IMR-90 (cell line): ENCODE results near the gene SMIM7. TPM values are rescaled to one million over a fixed set of nuclear protein-coding genes. Genes with fewer than 3 reads are reported as not detected.
A peak's percentile ranks its signal among the peaks of the same experiment; 100 is the strongest.

Source experiments
- ATAC-seq: fragments of 200-7000 bp; cut with Tn5 transposase; 2 replicates; pipeline ENCODE4 v1.9.1; 2020; ENCODE audit warnings: low read depth, mild to moderate bottlenecking, moderate library complexity
- BruUV-seq: library from RNA; stranded (reverse); fragments of 400-500 nt; replicated peaks from 2 replicates; lab custom pipeline; 2021; lab: Mats Ljungman, UMichigan
- CTCF ChIA-PET: fragments of 300-600 bp; formaldehyde crosslinking; extraction: SDS; loops from one replicate; lab custom pipeline; 2021; ENCODE audit warnings: antibody characterized with exemption; lab: Yijun Ruan, JAX
- POLR2A ChIA-PET: fragments of 300-600 bp; sonication (Branson Sonifier 250); formaldehyde crosslinking; loops from one replicate; lab custom pipeline; 2022; ENCODE audit warnings: antibody characterized with exemption; ENCODE audit not compliant: unreplicated experiment; lab: Charles Lee
- DNase-seq: peaks from one replicate; pipeline ENCODE4 v3.0.0; 2013
- H2AFZ ChIP-seq: replicated peaks from 2 replicates; pipeline ENCODE3; 2013; ENCODE audit warnings: low read length, mild to moderate bottlenecking; ENCODE audit not compliant: poor library complexity
- H2AK5ac ChIP-seq: 2 replicates; pipeline ENCODE4 v1.6.1; 2013; ENCODE audit warnings: low read depth, low read length, inconsistent platforms
- H2AK9ac ChIP-seq: replicated peaks from 2 replicates; pipeline ENCODE3; 2013; ENCODE audit warnings: mild to moderate bottlenecking, low read depth, low read length, moderate library complexity; ENCODE audit not compliant: poor library complexity
- H2BK120ac ChIP-seq: 2 replicates; pipeline ENCODE4 v1.6.1; 2013; ENCODE audit warnings: low read depth, low read length, inconsistent platforms
- H2BK15ac ChIP-seq: 3 replicates; pipeline ENCODE4 v1.6.1; 2013; ENCODE audit warnings: low read depth, low read length, inconsistent platforms
- H2BK20ac ChIP-seq: 2 replicates; pipeline ENCODE4 v1.6.1; 2013; ENCODE audit warnings: low read depth, mild to moderate bottlenecking, inconsistent platforms, low read length, moderate library complexity
- H2BK5ac ChIP-seq: 2 replicates; pipeline ENCODE4 v1.6.1; 2013; ENCODE audit warnings: mild to moderate bottlenecking, low read depth, low read length, inconsistent platforms; ENCODE audit not compliant: poor library complexity, severe bottlenecking
- H3K14ac ChIP-seq: replicated peaks from 2 replicates; pipeline ENCODE4 v1.6.1; 2013; ENCODE audit warnings: low read depth, low read length, inconsistent platforms
- H3K18ac ChIP-seq: 2 replicates; pipeline ENCODE4 v1.6.1; 2013; ENCODE audit warnings: low read depth, low read length, control low read depth
- H3K23ac ChIP-seq: 2 replicates; pipeline ENCODE4 v1.6.1; 2013; ENCODE audit warnings: low read depth, low read length, inconsistent platforms
- H3K27ac ChIP-seq: 2 replicates; pipeline ENCODE4 v1.5.1; 2013; ENCODE audit warnings: mild to moderate bottlenecking, control low read depth, low read length; ENCODE audit not compliant: insufficient read depth
- H3K27me3 ChIP-seq: 2 replicates; pipeline ENCODE4 v1.6.1; 2013; ENCODE audit warnings: low read length; ENCODE audit not compliant: control insufficient read depth, insufficient read depth
- H3K36me3 ChIP-seq: 2 replicates; pipeline ENCODE4 v1.6.1; 2013; ENCODE audit warnings: low read length, mixed read lengths; ENCODE audit not compliant: control insufficient read depth, insufficient read depth
- H3K4ac ChIP-seq: 2 replicates; pipeline ENCODE4 v1.6.1; 2013; ENCODE audit warnings: low read depth, low read length, inconsistent platforms
- H3K4me1 ChIP-seq: 2 replicates; pipeline ENCODE4 v1.6.1; 2013; ENCODE audit warnings: low read length, mixed read lengths; ENCODE audit not compliant: control insufficient read depth, insufficient read depth
- H3K4me2 ChIP-seq: 2 replicates; pipeline ENCODE4 v1.6.1; 2013; ENCODE audit warnings: low read depth, mild to moderate bottlenecking, control low read depth, low read length, moderate library complexity
- H3K4me3 ChIP-seq: 2 replicates; pipeline ENCODE4 v1.5.1; 2013; ENCODE audit warnings: low read depth, mild to moderate bottlenecking, control low read depth, low read length, moderate library complexity; ENCODE audit not compliant: insufficient read depth
- H3K56ac ChIP-seq: 2 replicates; pipeline ENCODE4 v1.6.1; 2013; ENCODE audit warnings: low read length, inconsistent platforms; ENCODE audit not compliant: insufficient read depth; ENCODE audit errors: extremely low read depth
- H3K79me1 ChIP-seq, 2 experiments: 2 replicates each; pipeline ENCODE4 v1.6.1; 2013; ENCODE audit warnings: low read length in 2 of 2, inconsistent platforms in 1 of 2, low read depth in 1 of 2
- H3K9ac ChIP-seq: 2 replicates; pipeline ENCODE4 v1.6.1; 2013; ENCODE audit warnings: low read depth, low read length, control low read depth
- H3K9me1 ChIP-seq: 2 replicates; pipeline ENCODE4 v1.6.1; 2013; ENCODE audit warnings: low read length, inconsistent platforms; ENCODE audit not compliant: insufficient read depth
- H3K9me3 ChIP-seq: 2 replicates; pipeline ENCODE4 v1.6.1; 2013; ENCODE audit warnings: low read length; ENCODE audit not compliant: control insufficient read depth, insufficient read depth
- H4K20me1 ChIP-seq: 2 replicates; pipeline ENCODE4 v1.6.1; 2013; ENCODE audit warnings: low read length, inconsistent platforms; ENCODE audit not compliant: insufficient read depth
- H4K5ac ChIP-seq: 2 replicates; pipeline ENCODE4 v1.6.1; 2013; ENCODE audit warnings: mild to moderate bottlenecking, low read depth, low read length, control low read depth
- H4K8ac ChIP-seq, 2 experiments: 2 replicates each; pipeline ENCODE4 v1.6.1; 2013; ENCODE audit warnings: low read depth in 2 of 2, low read length in 2 of 2, control low read depth in 1 of 2, inconsistent platforms in 1 of 2
- H4K91ac ChIP-seq: 2 replicates; pipeline ENCODE4 v1.6.1; 2013; ENCODE audit warnings: low read depth, low read length, inconsistent platforms; ENCODE audit not compliant: insufficient read depth
- BHLHE40 ChIP-seq: fragments of 150-350 bp; IDR thresholded peaks from 2 replicates; pipeline ENCODE4 v1.6.1; 2016; ENCODE audit warnings: mild to moderate bottlenecking, low read depth, low read length
- CHD1 ChIP-seq: IDR thresholded peaks from 2 replicates; pipeline ENCODE4 v1.6.1; 2012; ENCODE audit warnings: low read depth, low read length, improper control_type of control experiment
- CTCF ChIP-seq: conservative IDR thresholded peaks from 2 replicates; pipeline ENCODE4 v1.5.1; 2012; ENCODE audit warnings: mild to moderate bottlenecking, low read depth, low read length, improper control_type of control experiment
- ELK1 ChIP-seq: fragments of 150-350 bp; IDR thresholded peaks from 2 replicates; pipeline ENCODE4 v1.6.1; 2016; ENCODE audit warnings: low read depth, mild to moderate bottlenecking, low read length, moderate library complexity, borderline replicate concordance
- MAFK ChIP-seq: IDR thresholded peaks from 2 replicates; pipeline ENCODE4 v1.6.1; 2012; ENCODE audit warnings: low read depth, low read length, improper control_type of control experiment
- NFE2L2 ChIP-seq: fragments of 150-350 bp; IDR thresholded peaks from 2 replicates; pipeline ENCODE4 v1.6.1; 2016; ENCODE audit warnings: low read depth, mild to moderate bottlenecking, low read length
- RAD21 ChIP-seq: IDR thresholded peaks from 2 replicates; pipeline ENCODE4 v1.6.1; 2012; ENCODE audit warnings: low read length, improper control_type of control experiment
- USF2 ChIP-seq: fragments of 150-350 bp; IDR thresholded peaks from 2 replicates; pipeline ENCODE4 v1.6.1; 2017; ENCODE audit warnings: mild to moderate bottlenecking, antibody characterized with exemption, low read length, low read depth
- WGBS, 2 experiments: methylation state at CpG; one replicate each; pipeline versions ENCODE4 v1.1.5 to v1.1.7; 2013; ENCODE audit warnings: missing lambda C conversion rate in 2 of 2; ENCODE audit not compliant: insufficient read length in 1 of 2; ENCODE audit errors: extremely low coverage in 2 of 2; 5-methylcytosine and 5-hydroxymethylcytosine counted together
- dilution Hi-C: fragments of 300-500 bp; cut with HindIII; formaldehyde crosslinking; loops from one replicate; pipeline ENCODE4 v1.14.3; 2018; ENCODE audit warnings: low sequenced_read_pairs; ENCODE audit not compliant: unreplicated experiment
- in situ Hi-C: fragments of 300-500 bp; cut with MboI; formaldehyde crosslinking; loops from 3 replicates; pipeline ENCODE4 v1.14.3; 2019; ENCODE audit warnings: low sequenced_read_pairs, inconsistent platforms, mixed read lengths
- intact Hi-C: fragments of 100-400 bp; cut with micrococcal nuclease; formaldehyde crosslinking; loops from 2 replicates; pipeline ENCODE4 v1.10.0; 2022
- polyA plus RNA-seq, 3 experiments: library from polyadenylated mRNA; depleted of rRNA; stranded (reverse); fragments of >200 nt; gene quantifications; 2 replicates each; pipeline ENCODE4 v1.2.3, GENCODE V29; 2012; ENCODE audit warnings: low replicate concordance in 1 of 3
- total RNA-seq: library from RNA; depleted of rRNA; stranded (reverse); fragments of >200 nt; gene quantifications from 2 replicates; pipeline ENCODE4 v1.2.3, GENCODE V29; 2012

Gene SMIM7
- total and polyA plus RNA-seq, 2 of the 4 experiments (the other 2 are of a cell fraction), result 55.7 to 64.8 TPM

- Histone ChIP-seq H3K9me3 (no peaks in the 10 kb centered on the region), H4K20me1 (peaks cover 100% of the 10 kb centered on the region), H3K4me3 (no peak overlapping the region), H3K9me1 (peaks cover 55% of the 10 kb centered on the region), H2AFZ (no peak overlapping the region), H2BK5ac (no peak overlapping the region), H3K4me2 (no peak overlapping the region), H3K14ac (no peak overlapping the region), H3K36me3 (peaks cover 11% of the 10 kb centered on the region), H3K23ac (no peak overlapping the region), H3K9ac (no peak overlapping the region), H3K79me1 (peaks cover 21 to 98% of the 10 kb centered on the region in 2 experiments; a peak in 3 of 4 replicates), H2BK120ac (no peak overlapping the region), H2BK20ac (no peak overlapping the region), H2AK5ac (no peak overlapping the region), H2BK15ac (no peak overlapping the region), H3K18ac (no peak overlapping the region), H4K8ac (no peak overlapping the region), H4K91ac (no peak overlapping the region), H3K56ac (no peak overlapping the region), H4K5ac (no peak overlapping the region), H3K4me1 (peaks cover 3% of the 10 kb centered on the region; the same call in 1 of the 2 replicates), H3K4ac (no peak overlapping the region), H3K27ac (no peak overlapping the region), H2AK9ac (no peak overlapping the region), H3K27me3 (no peaks in the 10 kb centered on the region)
- no peak for TF ChIP-seq ELK1
- TF ChIP-seq RAD21, result no peak
- TF ChIP-seq MAFK, result peak; percentile 15; the same call in 1 of the 2 replicates
- TF ChIP-seq CHD1, result no peak
- TF ChIP-seq USF2, result no peak
- TF ChIP-seq CTCF, result no peak
- TF ChIP-seq NFE2L2, result no peak
- TF ChIP-seq BHLHE40, result no peak
- in situ Hi-C loops (no loop called here), intact Hi-C loops (no loop called here), dilution Hi-C loops (no loop called here)
- BruUV-seq, result no TSS peak
- ChIA-PET CTCF (no interaction called here), POLR2A (no interaction called here)
- WGBS, 2 experiments, result no CpG with 5 or more reads among the region's 3 CpGs
- DNase-seq (no peak), ATAC-seq (no peak)
Observed at GRCh38 chr19:16620584-16620983, 39.4 kb downstream of the SMIM7 start.
